GM21737 (cell line): ENCODE results near the gene SMIM13.

Source experiments
- ATAC-seq: cut with Tn5 transposase; IDR thresholded peaks from one replicate; pipeline ENCODE4 v1.9.1; 2021; ENCODE audit warnings: mild to moderate bottlenecking, moderate library complexity; ENCODE audit not compliant: unreplicated experiment

The SMIM13 gene

DNA sequence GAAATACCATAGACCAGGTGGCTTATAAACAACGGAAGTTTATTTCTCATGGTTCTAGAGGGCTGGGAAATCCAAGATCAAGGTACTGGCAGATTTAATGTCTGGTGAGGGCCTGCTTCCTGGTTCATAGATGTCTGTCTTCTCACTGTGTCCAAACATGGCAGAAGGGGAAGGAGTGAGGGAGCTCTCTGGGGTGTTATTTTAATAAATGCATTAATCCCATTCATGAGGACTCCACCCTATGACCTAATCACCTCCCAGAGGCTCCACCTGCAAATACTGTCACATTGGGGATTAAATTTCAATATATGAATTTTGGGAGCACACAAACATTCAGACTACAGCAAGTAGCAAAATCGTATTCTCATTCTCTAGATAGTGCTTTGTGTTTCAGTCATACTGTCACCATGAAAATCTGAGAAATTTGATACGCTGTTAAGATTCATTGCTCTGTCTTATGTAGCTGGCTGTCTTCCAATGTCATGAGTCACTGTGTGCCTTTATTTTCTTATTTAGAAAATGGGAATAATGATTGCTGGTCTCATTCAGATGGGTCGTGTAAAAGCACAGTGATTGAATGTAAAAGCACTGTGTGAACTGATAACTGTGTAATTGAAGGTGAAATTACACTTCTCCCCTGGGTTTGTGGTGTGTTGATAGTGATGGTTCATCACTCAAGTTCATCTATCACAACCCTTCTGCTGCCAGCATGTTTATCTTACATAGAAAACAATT is 26.8 kb downstream of the SMIM13 start:
- ATAC-seq = no peak

DNA sequence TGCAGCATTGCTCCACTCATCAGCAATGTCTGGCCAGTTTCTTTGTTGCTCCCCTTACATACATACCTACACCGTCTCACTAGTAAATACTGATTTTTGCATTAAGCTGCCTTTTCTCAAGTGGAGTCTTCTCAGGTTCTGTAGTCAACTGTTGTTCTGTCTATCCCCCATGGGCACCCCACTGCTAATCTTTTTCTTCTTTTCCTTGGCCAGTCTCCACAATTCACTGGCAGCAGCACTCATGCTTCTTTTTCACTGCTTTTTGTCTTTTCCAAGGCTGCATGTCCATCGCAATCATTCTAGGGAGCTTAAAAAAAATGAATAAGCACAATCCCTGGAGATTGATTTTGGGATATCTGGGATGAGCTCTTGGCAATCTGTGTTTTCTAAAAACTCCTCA is 28.2 kb downstream of the SMIM13 start:
- no peak for ATAC-seq

DNA sequence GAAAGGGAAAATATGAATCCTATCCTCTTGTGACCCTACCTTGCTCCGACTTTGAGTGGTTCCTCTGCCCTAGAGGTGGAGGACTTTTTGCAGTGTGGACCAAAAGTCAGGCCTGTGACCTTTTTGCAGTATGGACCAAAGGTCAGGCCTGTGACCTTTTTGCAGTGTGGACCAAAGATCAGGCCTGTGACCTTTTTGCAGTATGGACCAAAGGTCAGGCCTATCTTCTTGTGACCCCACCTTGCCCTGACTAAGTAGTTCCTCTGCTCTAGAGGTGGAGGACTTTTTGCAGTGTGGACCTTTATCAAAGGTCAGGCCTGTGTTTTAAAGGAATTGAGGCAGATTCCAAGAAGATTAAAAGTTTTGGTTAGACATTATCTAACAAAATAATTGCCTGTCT is 28.7 kb downstream of the SMIM13 start:
- no peak for ATAC-seq

DNA sequence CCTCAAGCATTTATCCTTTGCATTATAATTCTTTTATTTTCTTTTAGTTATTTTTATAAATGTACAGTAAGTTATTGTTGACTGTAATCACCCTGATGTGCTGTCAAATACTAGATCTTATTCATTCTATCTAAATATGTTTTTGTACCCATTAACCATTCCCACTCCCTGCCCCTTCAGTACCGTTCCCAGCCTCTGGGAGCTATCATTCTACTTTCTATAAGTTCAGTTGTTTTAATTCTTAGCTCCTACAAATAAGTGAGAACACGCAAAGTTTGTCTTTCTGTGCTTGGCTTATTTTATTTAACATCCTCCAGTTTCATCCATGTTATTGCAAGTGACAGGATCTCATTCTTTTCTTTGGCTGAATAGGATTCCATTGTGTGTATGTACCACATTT is 30.3 kb downstream of the SMIM13 start:
- no peak for ATAC-seq

DNA sequence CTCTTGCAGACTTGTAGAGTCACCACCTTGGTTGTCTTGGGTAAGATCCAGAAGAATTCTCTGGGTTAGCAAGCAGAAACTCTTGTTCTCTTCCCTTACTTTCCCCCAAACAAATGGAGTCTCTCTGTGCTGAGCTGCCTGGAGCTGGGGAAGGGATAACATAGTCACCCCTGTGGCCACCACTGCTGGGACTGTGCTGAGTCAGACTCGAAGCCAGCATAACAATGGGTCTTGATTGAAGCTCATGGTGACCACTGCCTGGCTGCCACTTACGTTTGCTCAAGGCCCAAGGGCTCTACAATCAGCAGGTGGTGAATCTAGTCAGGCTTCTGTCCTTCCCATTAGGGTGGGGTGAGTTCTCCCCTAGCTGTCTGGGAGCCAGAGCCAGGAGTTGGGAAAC is 33.2 kb downstream of the SMIM13 start:
- no peak for ATAC-seq

DNA sequence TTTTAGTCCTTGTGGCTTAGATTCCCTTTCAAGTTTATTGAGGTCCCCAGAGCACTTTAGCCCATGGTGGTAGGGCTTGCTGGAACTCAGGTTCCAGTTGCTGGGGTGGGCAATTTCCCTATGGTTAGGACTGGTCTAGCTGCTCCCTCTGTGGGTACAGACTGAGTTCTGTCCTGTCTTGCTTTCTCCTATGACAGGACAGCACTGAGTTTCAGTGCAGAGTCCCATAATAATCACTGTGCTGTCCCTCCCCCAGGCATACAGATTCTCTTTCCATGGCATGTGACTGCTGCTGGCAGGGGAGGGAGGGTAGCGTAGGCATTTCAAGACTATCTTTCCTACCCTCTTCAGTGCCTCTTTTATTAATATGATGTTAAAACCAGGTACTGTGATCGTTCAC is 35.0 kb downstream of the SMIM13 start:
- no peak for ATAC-seq

DNA sequence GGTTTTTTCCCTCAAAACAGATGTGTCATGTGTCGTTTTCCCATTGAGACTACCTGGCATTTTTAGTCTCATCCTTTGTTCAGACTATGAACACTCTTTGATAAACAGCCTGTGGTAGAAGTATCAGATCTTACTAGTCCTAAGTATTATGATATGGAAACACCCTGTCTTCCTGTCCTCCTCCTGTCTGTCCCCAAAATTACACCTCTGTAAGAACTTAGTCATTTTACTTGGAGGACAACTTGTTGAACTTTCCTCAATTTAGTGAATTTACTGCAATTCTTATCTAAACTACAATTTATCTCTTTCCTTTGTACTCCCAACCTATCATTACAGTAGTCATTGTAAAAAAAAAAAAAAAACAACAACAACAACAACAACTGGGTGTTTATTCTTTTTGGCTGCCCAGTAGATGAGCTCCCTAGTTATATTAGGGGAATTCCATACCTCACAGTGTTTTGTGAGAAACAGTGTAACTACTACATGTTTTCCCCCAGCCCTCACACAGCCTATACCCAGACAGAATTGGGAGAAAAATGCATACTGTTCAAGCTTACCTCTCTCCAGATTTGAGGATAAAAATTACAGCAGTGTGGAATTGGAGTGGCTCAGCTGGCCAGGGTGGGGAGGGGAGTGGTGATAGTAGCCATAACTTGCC is 36.4 kb downstream of the SMIM13 start:
- ATAC-seq = no peak

DNA sequence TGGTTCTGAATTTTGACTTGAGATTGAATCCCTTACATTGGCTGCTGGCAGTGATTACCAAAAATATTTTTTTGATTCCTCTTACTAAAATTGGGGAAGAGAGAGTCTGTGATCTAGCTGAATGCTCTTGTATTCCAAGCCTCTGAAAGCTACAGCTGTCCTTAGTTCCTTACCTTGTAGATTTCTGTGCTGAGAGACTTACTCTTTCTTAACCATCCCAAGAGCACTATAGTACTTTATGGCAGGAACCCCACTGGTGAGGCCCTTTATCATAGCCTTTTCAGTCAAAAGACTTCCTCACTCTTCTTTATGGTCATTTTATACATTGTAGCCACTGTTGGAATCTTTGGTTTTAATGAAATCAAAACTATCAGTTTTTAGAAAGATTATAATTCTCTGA is 37.0 kb downstream of the SMIM13 start:
- ATAC-seq = no peak

DNA sequence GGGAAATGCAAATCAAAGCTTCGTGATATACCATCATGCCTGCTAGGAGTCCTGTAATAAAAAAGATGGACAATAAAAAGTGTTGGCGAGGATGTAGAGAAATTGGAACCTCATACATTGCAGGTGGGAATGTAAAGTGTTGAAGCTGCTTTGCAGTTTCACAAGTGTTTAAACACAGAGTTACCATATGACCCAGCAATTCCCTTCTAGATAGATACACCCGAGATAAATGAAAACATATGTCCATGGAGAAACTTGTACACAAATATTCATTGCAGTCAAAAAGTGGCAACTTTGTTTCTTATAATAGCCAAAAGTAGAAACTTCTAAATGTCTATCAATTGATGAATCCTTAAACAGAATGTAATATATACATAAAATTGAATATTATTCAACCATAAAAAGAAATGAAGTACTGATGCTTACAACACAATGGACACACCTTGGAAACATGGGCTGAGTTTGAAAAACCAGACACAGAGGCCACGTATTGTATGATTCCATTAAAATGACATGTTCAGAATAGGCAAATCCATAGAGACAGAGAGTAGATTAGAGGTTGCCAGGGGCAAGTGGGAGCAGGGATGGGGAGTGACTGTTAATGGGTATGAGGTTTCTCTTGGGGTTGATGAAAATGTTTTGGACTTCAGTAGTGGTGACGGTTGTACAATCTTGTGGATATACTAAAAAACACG is 38.7 kb downstream of the SMIM13 start:
- ATAC-seq = no peak

DNA sequence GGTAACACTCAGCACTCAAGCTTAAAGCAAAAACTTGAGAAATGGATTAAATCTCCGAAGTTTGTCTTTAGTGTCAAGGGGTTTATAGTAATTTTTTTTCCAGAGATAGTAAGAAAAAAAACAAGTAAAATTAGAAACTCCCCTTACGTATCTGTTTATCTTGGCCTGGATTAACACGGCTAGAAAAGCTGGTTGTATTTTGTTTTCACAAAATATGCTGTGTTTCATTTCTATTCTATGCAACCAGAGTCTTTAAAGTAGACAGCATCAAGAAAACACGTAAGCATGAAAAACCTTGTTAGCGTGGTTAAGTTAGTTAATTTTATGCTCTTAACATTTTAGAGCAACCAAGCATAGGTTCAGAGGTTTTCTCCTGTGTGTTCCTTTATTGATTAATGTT is 39.6 kb downstream of the SMIM13 start:
- no peak for ATAC-seq

DNA sequence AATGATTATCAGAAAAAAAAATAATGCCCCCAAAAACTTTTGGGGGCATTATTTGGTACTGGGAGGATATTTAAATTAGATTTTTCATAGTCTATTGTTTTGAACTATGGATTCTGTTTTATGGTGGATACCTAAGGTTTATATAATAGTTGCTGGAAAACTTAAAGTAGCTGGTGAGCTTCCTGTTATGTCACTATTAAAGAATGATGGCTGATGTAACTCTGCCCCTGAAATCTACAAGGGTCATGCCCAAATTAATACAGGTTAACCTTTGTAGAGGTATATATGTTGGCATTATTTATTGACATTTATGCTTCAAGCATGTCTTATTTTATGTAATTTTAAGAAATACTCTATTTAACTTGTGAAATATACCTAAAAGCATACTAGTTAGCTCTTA is 43.2 kb downstream of the SMIM13 start:
- no peak for ATAC-seq

DNA sequence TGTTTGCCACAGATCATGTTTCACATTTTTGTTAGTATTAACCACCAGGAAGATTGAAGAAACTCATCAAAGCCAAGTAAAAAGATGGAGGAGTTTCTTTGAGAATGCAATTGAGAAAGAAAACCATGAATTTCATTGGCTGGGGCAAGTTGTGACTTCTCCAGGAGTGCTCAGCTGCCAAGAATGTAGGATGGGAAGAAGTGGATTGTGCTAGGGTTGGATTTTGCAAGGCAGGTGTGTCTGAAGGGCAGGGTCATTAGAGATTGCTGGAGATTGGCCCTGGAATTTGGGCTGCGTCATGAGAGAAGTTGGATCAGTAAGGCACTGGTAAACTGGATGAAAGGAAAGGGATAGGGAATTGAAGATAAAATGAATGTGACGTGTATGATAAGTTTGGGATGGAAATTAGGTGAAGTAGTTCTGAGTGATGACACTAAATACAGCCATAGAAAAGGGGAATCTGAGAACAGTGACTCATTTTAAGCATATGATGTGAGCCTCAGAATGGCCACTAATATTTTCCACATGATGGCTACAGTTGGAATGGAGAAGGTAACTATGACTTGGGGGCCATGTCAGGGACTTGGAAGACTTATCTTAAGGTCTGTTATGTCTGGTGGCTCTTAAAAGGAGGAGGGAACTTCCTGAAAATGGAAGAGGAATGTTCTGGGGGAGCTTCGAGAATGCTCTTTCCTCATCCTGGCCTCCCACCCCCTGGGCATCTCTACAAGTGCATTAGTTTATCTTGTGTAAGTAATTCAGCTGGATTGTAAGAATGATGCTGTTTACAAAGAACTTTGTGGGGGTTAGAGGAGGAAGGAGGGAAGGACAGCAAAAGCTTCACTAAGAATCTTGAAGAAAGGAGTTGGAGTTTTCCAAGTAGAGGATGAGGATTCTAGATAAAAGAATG is 45.7 kb downstream of the SMIM13 start:
- ATAC-seq = no peak

DNA sequence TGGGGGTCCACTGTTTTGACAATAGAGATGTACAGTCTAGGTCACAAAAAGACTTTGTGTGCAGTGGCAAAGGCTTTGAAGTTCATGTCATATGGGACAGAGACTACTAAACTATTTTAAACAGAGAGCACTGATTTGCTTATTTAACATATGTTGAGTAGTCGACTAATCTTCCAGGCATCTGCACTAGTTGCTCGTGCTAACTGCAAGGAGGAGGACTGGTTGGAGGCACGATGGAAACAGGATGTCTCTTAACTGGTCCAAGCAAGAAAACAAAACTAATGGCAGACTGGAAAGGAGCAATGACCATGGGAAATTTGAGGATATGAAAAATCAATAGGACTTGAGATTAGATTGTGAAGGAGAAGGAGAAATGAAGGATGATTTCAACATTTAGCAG is 46.4 kb downstream of the SMIM13 start:
- ATAC-seq = no peak

DNA sequence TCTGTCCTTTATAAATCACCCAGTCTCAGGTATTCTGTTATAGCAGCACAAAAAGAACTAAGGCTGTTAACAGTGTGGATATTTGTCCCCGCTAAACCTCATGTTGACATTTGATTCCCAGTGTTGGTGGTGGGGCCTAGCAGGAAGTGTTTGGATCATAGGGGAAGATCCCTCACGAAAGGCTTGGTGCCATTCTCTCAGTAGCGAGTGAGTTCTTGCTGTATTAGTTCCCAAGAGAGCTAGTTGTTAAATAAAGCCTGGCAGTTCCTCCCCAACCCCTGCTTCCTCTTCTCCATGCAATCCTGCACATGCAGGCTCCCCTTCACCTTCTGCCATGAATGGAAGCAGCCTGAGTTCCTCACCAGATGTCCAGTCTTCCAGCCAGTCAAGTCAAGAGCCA is 47.7 kb downstream of the SMIM13 start:
- ATAC-seq = no peak

DNA sequence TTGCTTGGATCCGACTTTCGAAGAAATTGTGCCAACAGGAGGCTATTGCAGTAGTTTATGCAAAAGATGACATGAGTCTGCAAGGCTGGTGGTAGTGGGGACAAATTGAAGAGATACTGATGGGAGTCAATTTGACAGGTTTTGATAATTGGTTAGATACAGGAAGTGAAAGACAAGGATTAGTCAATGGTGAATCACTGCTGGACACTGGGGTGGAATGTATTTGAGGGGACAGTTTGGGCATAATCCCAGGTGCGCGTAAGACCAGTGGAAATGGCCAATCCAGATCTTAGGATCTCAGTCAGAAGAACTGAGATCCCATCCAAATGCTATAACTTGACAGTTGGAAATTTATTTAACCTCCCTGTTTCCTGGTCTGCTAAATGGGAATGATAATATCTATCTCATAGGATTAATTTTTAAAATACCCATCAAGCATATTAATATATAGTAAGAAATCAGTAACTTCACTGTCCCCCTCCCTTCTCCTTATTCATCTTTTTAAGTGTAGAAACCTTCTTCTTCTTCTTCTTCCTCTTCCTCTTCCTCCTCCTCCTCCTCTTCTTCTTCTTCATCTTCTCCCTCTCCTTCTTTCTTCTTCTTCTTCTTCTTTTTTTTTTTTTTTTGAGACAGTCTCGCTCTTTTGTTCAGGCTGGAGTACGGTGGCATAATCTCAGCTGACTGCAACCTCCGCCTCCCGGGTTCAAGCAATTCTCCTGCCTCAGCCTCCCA is 48.8 kb downstream of the SMIM13 start:
- ATAC-seq = no peak

DNA sequence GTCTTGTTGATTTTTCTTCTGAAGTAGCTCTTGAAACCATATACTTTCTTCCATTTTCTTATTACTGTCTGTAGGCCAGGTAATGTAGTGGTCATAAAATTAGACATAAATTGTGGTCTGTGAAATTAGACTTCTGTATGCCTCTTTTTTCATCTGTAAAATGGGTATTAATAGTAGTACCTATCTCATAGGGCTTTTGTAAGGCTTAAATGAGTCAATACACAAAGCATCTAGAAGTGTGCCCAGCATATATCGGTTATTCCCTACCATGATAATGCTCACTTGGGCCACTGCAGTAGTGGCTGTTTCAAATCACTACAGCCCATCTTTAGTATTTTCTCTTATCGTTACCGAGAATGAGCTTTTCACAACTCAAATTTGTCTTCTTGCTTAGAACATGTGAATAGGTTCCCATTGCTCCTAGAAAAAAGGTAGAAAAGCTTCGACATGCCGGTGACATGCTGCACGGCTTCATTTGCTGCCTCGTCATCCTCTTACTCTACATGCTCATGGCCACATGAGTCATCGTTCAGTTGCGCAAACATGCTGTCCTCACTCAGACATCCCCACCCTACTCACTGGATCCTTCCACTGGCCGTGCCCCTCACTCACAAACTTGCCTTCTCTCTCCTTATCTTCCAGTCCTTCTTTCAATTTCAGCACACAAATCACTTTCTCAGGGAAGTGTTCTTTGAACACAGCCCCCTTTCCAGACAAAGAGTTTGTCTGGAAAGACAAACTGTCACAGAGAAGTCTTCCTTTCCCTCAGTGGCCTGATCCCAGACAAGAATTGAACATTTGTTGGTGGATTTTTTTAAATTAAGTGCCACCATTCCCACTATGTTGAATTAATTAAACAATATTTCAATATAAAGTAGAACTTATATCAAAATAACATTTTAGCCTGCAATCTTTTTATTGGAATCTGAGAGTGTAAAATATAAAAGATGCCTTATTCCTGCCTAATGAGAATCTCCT is 50.0 kb downstream of the SMIM13 start:
- ATAC-seq = no peak

DNA sequence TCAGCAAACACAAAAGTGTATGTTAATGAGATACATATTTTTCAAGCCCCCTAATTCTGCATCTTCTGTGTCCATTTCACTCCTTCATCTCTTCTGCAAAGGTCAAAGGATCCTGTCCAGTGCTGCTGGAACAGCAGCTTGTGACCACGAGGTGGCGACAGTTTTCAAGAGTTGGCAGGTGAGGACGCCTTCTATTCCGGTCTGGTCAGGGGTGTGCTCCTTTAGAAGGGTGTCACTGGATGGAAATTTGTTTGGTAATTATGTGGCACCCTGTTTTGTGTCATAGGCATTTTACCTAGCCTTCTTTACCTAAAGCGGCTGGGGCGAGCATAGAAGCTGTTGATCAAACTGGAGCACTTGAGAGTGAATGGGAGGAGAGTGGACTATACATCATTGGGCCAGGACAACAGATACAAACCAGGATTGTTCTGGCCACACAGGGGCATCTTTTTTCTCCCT is 50.8 kb downstream of the SMIM13 start:
- peak; percentile 85 for ATAC-seq

DNA sequence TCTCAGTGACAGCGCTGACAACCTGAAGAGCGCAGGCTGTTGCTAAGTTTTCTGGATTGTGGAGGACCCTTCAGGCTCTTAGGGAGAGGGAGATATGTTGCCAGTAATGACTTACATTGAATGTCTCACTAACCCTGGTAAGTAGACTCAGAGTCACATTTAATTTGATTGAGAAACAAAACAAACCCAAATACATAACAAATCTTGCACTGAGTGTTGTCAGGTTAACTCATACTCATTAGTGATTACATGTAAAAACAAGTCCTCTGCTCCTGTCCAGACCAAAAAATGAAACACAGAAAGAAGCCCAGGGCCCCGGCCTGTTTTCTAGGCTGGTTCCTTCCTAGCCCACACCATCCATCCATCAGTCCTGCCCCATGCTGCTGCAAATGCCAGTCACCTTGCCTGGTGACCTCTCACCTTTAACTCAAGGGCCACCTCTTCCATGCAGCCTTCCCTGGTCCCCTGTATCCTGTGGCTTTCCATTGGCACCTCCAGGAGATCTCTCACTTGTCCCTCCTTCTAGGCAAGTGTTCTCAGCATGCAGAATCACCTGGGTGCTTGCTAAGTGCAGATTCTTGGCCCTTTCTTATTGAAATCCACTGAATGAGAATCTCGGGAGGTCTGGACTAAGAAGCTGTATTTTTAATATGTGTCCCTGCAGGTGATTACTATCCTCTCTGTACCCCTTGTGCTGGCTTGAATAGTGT is 52.6 kb downstream of the SMIM13 start:
- ATAC-seq = no peak

DNA sequence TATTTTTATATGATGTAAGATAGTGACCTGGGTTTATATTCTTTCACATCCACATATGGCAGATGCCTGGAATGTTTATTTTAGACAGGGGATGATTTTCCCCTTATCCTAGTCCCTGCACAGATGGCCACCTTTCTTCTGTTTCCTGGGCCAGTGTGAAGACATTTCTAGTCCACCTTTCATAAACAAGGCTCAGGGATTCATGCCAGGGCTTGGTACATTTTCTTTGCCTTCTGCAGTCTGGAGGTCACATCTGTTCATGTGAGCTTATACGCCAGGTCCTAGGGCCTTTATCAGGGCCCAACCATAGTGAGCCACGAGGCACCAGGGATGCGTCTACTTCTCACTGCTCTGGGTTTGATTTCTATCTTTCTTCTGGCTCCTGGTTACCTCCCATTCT is 55.9 kb downstream of the SMIM13 start:
- ATAC-seq = no peak
